HFF-Myc (cell line): ENCODE data around the gene TIGD1.

Experiments used
- DNase-seq: peaks from one replicate; pipeline ENCODE4 v3.0.0-alpha.2; 2011; ENCODE audit warnings: low read depth; ENCODE audit errors: extremely low read depth
- H3K4me3 ChIP-seq: replicated peaks from 2 replicates; pipeline ENCODE4 v1.5.1; 2011; ENCODE audit warnings: low read depth, mild to moderate bottlenecking, control low read depth, low read length
- TF ChIP-seq, protein P1 (sequence below): IDR thresholded peaks from 2 replicates; pipeline ENCODE4 v1.5.1; 2012; ENCODE audit warnings: mild to moderate bottlenecking, low read depth, low read length, control low read depth; ENCODE audit errors: missing control alignments

Gene TIGD1

DNA sequence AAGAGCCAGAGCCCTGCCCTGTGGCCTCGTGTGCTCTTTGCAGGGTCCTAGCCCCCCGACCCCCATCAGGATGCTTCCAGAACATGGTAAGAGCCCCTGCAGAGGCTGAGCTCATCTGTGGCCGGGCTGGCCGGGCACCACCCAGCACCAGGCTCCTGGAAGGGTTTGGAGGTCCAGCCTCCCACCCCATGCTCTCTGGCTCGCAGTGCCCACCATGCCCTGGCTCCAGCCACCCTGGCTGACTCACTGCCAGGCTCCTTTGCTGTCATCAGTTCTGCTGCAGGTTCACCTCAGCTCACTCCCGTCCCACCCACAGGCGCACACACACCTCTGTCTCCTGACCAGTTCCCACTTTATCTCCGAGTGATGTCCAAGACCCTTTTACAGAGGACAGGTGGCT, 37.7 kb upstream of the TIGD1 start:
- TF ChIP-seq, protein P1, sequence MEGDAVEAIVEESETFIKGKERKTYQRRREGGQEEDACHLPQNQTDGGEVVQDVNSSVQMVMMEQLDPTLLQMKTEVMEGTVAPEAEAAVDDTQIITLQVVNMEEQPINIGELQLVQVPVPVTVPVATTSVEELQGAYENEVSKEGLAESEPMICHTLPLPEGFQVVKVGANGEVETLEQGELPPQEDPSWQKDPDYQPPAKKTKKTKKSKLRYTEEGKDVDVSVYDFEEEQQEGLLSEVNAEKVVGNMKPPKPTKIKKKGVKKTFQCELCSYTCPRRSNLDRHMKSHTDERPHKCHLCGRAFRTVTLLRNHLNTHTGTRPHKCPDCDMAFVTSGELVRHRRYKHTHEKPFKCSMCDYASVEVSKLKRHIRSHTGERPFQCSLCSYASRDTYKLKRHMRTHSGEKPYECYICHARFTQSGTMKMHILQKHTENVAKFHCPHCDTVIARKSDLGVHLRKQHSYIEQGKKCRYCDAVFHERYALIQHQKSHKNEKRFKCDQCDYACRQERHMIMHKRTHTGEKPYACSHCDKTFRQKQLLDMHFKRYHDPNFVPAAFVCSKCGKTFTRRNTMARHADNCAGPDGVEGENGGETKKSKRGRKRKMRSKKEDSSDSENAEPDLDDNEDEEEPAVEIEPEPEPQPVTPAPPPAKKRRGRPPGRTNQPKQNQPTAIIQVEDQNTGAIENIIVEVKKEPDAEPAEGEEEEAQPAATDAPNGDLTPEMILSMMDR, result no peak
- H3K4me3 ChIP-seq, result no peak overlapping the region
- DNase-seq, result no peak

- no peak for DNase-seq
- no peak overlapping the region for H3K4me3 ChIP-seq
These were observed 37.2 kb upstream of the TIGD1 start for GRCh38 chr2:232587512-232587911.

GRCh38 chr2:232586943-232587505, 36.7 kb upstream of the TIGD1 start:
- no peak for DNase-seq
- no peak overlapping the region for H3K4me3 ChIP-seq
- TF ChIP-seq, protein P1, result no peak

More at GRCh38 chr2:232587512-232587911, 37.2 kb upstream of the TIGD1 start:
- TF ChIP-seq, protein P1, result no peak

DNA sequence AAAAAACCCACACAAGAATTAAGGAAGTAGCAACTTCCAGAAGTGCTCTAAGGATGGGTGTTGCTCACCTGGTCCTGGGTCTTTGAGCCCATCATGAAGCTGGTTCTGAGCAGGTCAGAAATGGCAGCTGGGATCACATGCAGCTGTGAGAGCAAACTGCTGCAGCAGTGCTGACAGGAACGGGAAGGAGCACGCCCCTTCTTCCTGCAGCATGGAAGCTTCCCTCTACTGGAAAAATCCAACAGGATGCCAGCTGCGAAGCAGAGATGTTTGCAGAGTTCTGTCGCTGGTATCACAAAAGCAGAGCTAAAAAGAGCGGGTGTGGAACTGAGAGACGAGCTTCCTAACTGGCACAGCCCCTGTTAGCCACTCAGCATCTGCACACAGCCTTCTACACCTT, 33.9 kb upstream of the TIGD1 start:
- no peak for DNase-seq
- TF ChIP-seq, protein P1, result no peak
- no peak overlapping the region for H3K4me3 ChIP-seq

DNA sequence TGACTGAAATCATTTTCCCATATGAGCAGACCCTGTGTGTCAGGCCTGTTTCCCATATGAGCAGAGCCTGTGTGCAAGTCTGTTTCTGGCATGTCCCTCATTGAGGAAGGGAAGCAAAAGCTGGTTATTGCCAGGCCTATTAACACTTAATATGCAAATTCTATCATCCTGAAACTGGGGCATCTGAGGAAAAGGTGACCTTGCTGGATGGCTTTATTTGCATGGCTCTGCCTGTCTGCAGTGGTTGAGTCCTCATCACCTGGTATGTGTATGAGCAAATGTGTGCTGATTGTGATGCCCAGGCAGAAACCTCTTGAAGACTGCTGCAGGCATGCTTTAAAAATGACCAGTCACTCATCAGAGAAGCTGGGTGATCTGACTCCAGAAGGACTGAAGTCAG, 31.4 kb upstream of the TIGD1 start:
- no peak for DNase-seq
- H3K4me3 ChIP-seq, result no peak overlapping the region
- TF ChIP-seq, protein P1, result no peak

GRCh38 chr2:232580648-232580981, 30.3 kb upstream of the TIGD1 start:
- TF ChIP-seq, protein P1, result no peak

GRCh38 chr2:232578626-232579025, 28.3 kb upstream of the TIGD1 start:
- no peak overlapping the region for H3K4me3 ChIP-seq
- TF ChIP-seq, protein P1, result no peak
- no peak for DNase-seq

More at GRCh38 chr2:232580648-232580981, 30.3 kb upstream of the TIGD1 start:
- no peak overlapping the region for H3K4me3 ChIP-seq
- DNase-seq, result no peak
